Measurements from ENCODE around the gene PCNP.
"Not testable (repeated sequence)": the region's sequence is repeated elsewhere in the genome, so short reads cannot be mapped to it uniquely, and the experiment has no call there.

PCNP gene

GRCh38 chr3:101634591-101635196 lies 60.7 kb downstream of the PCNP start:
- DNase-seq = no peak

GRCh38 chr3:101635345-101635744 lies 61.4 kb downstream of the PCNP start:
- DNase-seq = no peak

DNA sequence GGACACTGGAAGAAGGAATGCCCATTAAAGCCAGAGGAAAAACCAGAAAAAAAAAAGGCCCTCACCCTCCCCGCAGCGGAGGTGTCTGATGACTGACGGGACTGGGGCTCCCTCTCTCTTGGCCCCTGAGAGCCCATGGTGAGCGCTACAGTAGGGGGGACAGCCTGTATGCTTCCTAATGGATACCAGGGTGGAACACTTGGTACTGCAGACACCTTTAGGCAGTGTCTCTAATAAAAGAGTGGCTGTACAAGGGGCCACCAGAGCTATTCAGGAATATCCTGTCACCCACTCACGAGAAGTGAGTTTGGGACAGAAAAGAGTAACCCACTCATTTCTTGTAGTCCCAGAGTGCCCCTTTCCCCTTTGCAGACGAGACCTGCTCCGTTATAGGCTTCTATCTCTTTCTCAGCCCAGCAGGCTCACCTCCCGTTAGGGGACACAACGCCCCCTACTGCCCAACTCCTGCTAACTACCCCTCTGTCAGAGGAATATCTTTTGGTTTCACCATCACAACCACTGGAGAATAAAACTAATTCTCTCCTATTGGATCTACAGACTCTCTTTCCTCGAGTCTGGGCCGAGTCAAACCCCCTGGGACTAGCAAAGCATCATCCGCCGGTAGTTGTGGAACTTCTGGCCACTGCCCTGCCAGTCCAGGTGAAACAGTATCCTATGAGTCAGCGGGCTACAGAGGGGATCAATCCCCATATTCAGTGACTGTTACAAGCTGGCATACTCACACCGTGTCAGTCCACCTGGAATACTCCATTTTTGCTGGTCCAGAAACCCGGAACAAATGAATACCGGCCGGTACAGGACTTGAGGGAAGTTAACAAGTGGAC lies 62.2 kb downstream of the PCNP start:
- no peak for DNase-seq

DNA sequence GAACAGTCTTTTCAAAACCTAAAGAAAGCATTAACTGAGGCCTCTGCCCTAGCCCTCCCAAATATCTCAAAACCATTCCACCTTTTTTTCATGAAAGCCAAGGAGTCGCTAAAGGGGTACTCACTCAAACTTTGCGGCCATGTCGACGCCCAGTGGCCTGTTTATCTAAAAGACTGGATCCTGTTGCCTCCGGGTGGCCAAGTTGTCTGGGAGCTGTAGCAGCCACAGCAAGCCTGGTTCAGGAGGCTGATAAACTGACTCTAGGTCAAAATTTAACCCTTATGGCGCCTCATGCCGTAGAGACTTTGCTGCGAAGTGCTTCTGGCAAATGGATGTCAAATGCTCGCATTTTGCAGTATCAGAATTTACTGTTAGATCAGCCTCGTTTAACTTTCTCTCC lies 63.5 kb downstream of the PCNP start:
- no peak for DNase-seq

DNA sequence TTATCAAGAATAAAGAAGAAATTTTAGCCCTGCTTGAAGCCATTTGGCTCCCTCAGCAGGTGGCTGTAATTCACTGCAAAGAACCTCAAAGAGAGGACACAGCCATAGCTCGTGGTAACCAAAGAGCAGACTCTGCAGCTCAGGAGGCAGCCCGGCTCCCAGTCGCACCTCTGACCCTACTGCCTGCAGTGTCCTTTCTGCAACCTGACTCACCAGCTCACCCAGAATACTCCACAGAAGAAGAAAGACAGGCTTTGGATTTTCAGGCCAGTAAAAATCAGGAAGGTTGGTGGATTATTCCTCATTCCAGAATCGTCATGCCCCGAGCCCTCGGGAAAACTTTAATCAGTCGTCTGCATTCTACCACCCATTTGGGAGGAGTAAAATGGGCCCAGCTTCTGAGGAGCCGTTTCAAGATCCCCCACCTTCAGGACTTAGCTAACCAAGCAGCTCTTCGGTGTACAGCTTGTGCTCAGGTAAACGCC lies 64.3 kb downstream of the PCNP start:
- no peak for DNase-seq

DNA sequence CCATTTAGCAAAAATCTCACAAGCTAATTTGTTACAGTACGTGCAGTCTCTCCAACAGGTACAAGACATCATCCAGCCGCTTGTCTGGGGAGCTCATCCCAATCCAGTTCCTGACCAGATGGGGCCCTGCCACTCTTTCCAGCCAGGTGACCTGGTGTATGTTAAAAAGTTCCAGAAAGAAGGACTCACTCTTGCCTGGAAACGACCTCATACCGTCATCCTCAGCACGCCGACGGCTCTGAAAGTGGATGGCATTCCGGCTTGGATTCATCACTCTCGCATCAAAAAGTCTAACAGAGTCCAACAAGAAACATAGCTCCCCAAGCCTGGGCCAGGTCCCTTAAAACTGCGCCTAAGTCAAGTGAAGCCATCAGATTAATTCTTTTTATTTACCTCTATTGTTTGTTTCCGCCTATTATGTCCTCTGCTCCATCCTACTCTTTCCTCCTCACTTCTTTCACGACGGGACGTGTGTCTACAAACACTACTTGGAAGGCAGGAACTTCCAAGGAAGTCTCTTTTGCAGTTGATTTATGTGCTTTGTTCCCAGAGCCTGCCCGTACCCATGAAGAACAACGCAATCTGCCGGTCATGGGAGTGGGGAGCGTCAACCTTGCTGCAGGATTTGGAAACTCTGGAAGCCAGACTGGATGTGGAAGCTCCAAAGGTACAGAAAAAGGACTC lies 65.4 kb downstream of the PCNP start:
- no peak for DNase-seq

DNA sequence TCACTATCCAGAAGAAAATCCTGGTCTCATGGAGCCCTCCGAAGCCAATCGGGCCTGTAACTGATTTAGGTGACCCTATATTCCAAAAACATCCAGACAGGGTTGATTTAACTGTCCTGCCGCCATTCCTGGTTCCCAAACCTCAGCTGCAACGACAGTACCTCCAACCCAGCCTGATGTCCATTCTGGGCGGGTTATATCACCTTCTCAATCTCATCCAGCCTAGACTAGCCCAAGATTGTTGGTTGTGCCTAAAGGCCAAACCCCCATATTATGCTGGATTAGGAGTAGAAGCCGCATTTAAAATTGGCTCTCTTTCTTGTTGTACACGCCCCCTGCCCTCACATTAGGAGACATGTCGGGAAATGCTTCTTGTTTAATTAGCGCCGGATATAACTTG lies 66.3 kb downstream of the PCNP start:
- no peak for DNase-seq

- DNase-seq = not testable (repeated sequence)
These were observed 67.6 kb downstream of the PCNP start for GRCh38 chr3:101641397-101642115.

GRCh38 chr3:101642441-101642840 lies 68.5 kb downstream of the PCNP start:
- DNase-seq = no peak

DNA sequence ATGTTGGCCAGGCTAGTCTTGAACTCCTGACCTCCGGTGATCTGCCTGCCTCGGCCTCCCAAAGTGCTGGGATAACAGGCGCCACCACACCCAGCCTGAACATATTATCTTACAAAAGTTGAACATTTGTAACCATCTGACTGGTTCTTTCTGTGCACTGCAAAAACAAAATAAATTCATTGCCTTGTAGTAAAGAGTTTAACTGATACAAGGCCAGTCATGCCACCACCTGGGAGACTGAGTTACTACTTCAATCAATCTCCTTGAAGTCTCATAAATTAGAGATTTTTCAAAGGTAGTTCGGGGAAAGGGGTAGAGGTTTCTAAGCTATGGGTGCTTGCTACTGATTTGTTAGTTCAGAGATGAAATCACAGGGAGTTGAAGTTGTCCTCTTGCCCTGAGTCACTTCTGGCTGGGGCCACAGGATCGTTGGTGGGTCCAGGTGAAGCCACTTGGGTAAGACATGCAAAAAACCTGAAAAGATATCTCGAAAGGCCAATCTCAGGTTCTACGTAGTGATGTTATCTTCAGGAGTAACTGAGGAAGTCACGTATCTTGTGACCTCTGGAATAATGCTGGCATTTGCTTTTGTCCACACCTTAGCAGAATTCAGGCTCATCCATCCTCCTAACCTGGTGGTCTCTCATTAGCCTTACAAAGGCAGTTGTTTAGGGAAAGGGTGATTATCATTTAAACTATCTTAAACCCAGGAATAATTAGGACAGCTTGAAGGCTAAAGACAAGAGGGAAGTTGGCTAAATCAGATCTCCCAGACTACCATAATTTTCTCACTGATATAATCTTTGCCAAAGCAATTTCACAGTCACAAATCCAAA lies 69.2 kb downstream of the PCNP start:
- no peak for DNase-seq
